T-helper 17 cell (primary cell): Measurements from ENCODE around the gene PDLIM5. TPM values are rescaled to one million over a fixed set of nuclear protein-coding genes. Genes with fewer than 3 reads are reported as not detected.

Source experiments
- ATAC-seq: fragments of 150-1000 bp; cut with Tn5 transposase; 2 replicates; pipeline ENCODE4 v1.10.0; 2021; ENCODE audit warnings: mild to moderate bottlenecking, moderate library complexity
- DNase-seq, 3 donors: peaks; one replicate each; pipeline versions ENCODE4 v3.0.0 to v3.0.0-alpha.2; 2020 to 2021
- H3K9me3 ChIP-seq: one replicate; pipeline ENCODE4 v1.7.0; 2013; ENCODE audit warnings: low read length, mild to moderate bottlenecking; ENCODE audit not compliant: control insufficient read depth, poor library complexity, severe bottlenecking
- H3K27ac Mint-ChIP-seq: one replicate; pipeline ENCODE4 v1.8.0; 2022; ENCODE audit warnings: mild to moderate bottlenecking, moderate library complexity, mixed read lengths
- H3K27me3 Mint-ChIP-seq: one replicate; pipeline ENCODE4 v1.8.0; 2022; ENCODE audit warnings: mixed read lengths
- H3K36me3 Mint-ChIP-seq: one replicate; pipeline ENCODE4 v1.8.0; 2022; ENCODE audit warnings: low read depth, mixed read lengths
- H3K4me1 Mint-ChIP-seq: one replicate; pipeline ENCODE4 v1.8.0; 2022; ENCODE audit warnings: mild to moderate bottlenecking, mixed read lengths
- H3K4me3 Mint-ChIP-seq: one replicate; pipeline ENCODE4 v1.8.0; 2022; ENCODE audit warnings: mild to moderate bottlenecking, moderate library complexity, mixed read lengths
- total RNA-seq, 4 donors: library from RNA in 2 of 4; stranded (reverse) in 2 of 4; gene quantifications; one replicate each; pipeline ENCODE4 v1.2.3 and lab custom pipeline; 2022 to 2026

Gene PDLIM5
- total RNA-seq, 2 donors from 2014 or later = 25.9 to 37.6 TPM

- no peaks in the 10 kb centered on the region for H3K9me3 ChIP-seq
- no peak overlapping the region for H3K27ac Mint-ChIP-seq
- ATAC-seq (no peak), DNase-seq (no peak)
- no peaks in the 10 kb centered on the region for H3K27me3 Mint-ChIP-seq
- H3K4me3 Mint-ChIP-seq = no peak overlapping the region
- no peaks in the 10 kb centered on the region for H3K36me3 Mint-ChIP-seq
- peaks cover 16% of the 10 kb centered on the region for H3K4me1 Mint-ChIP-seq
Measured at GRCh38 chr4:94519925-94520789, 68.4 kb downstream of the PDLIM5 start.

GRCh38 chr4:94523033-94523580 lies 71.4 kb downstream of the PDLIM5 start:
- no peak overlapping the region for H3K27ac Mint-ChIP-seq
- DNase-seq (no peak), ATAC-seq (no peak)
- peaks cover 4% of the 10 kb centered on the region for H3K36me3 Mint-ChIP-seq
- no peaks in the 10 kb centered on the region for H3K27me3 Mint-ChIP-seq
- peaks cover 20% of the 10 kb centered on the region for H3K4me1 Mint-ChIP-seq
- no peak overlapping the region for H3K4me3 Mint-ChIP-seq
- no peaks in the 10 kb centered on the region for H3K9me3 ChIP-seq

- DNase-seq (no peak), ATAC-seq (no peak)
- no peaks in the 10 kb centered on the region for H3K27me3 Mint-ChIP-seq
- peaks cover 21% of the 10 kb centered on the region for H3K4me1 Mint-ChIP-seq
- no peak overlapping the region for H3K4me3 Mint-ChIP-seq
- H3K36me3 Mint-ChIP-seq = peaks cover 4% of the 10 kb centered on the region
- no peaks in the 10 kb centered on the region for H3K9me3 ChIP-seq
- H3K27ac Mint-ChIP-seq = no peak overlapping the region
Measured at GRCh38 chr4:94523617-94524016, 71.9 kb downstream of the PDLIM5 start.

GRCh38 chr4:94525993-94526728 lies 74.4 kb downstream of the PDLIM5 start:
- DNase-seq (no peak), ATAC-seq (no peak)
- H3K9me3 ChIP-seq = no peaks in the 10 kb centered on the region
- Mint-ChIP-seq H3K36me3 (peaks cover 6% of the 10 kb centered on the region), H3K4me3 (no peak overlapping the region), H3K27ac (no peak overlapping the region), H3K4me1 (peaks cover 10% of the 10 kb centered on the region), H3K27me3 (no peaks in the 10 kb centered on the region)

GRCh38 chr4:94527556-94528233 lies 76.0 kb downstream of the PDLIM5 start:
- DNase-seq (no peak), ATAC-seq (no peak)
- H3K27ac Mint-ChIP-seq = no peak overlapping the region
- peaks cover 6% of the 10 kb centered on the region for H3K36me3 Mint-ChIP-seq
- no peak overlapping the region for H3K4me3 Mint-ChIP-seq
- no peaks in the 10 kb centered on the region for H3K27me3 Mint-ChIP-seq
- H3K9me3 ChIP-seq = no peaks in the 10 kb centered on the region
- peaks cover 9% of the 10 kb centered on the region for H3K4me1 Mint-ChIP-seq

- Mint-ChIP-seq H3K4me1 (peaks cover 11% of the 10 kb centered on the region), H3K36me3 (peaks cover 6% of the 10 kb centered on the region), H3K27me3 (no peaks in the 10 kb centered on the region), H3K4me3 (no peak overlapping the region), H3K27ac (no peak overlapping the region)
- ATAC-seq = no peak
- no peak for DNase-seq
- no peaks in the 10 kb centered on the region for H3K9me3 ChIP-seq
Measured at GRCh38 chr4:94528792-94529451, 77.2 kb downstream of the PDLIM5 start.

- no peak overlapping the region for H3K4me3 Mint-ChIP-seq
- no peaks in the 10 kb centered on the region for H3K9me3 ChIP-seq
- H3K36me3 Mint-ChIP-seq = peaks cover 6% of the 10 kb centered on the region
- H3K27me3 Mint-ChIP-seq = no peaks in the 10 kb centered on the region
- no peak for DNase-seq
- ATAC-seq = no peak
- H3K4me1 Mint-ChIP-seq = peaks cover 11% of the 10 kb centered on the region
- no peak overlapping the region for H3K27ac Mint-ChIP-seq
Measured at GRCh38 chr4:94530073-94530472, 78.3 kb downstream of the PDLIM5 start.

- Mint-ChIP-seq H3K27me3 (no peaks in the 10 kb centered on the region), H3K4me3 (no peak overlapping the region), H3K36me3 (peaks cover 9% of the 10 kb centered on the region), H3K4me1 (peaks cover 14% of the 10 kb centered on the region), H3K27ac (no peak overlapping the region)
- H3K9me3 ChIP-seq = no peaks in the 10 kb centered on the region
- ATAC-seq (no peak), DNase-seq (no peak)
Measured at GRCh38 chr4:94531991-94532789, 80.4 kb downstream of the PDLIM5 start.

GRCh38 chr4:94533405-94534223 lies 81.9 kb downstream of the PDLIM5 start:
- Mint-ChIP-seq H3K27me3 (no peaks in the 10 kb centered on the region), H3K36me3 (peaks cover 5% of the 10 kb centered on the region), H3K27ac (no peak overlapping the region)

GRCh38 chr4:94534401-94535312 lies 82.9 kb downstream of the PDLIM5 start:
- ATAC-seq (no peak), DNase-seq (no peak)
- peaks cover 5% of the 10 kb centered on the region for H3K36me3 Mint-ChIP-seq
- H3K27ac Mint-ChIP-seq = no peak overlapping the region
- no peaks in the 10 kb centered on the region for H3K27me3 Mint-ChIP-seq
- no peak overlapping the region for H3K4me3 Mint-ChIP-seq
- H3K9me3 ChIP-seq = no peaks in the 10 kb centered on the region
- peaks cover 10% of the 10 kb centered on the region for H3K4me1 Mint-ChIP-seq

More at GRCh38 chr4:94533405-94534223, 81.9 kb downstream of the PDLIM5 start:
- H3K9me3 ChIP-seq = no peaks in the 10 kb centered on the region
- DNase-seq (no peak), ATAC-seq (no peak)
- Mint-ChIP-seq H3K4me1 (peaks cover 11% of the 10 kb centered on the region), H3K4me3 (no peak overlapping the region)

GRCh38 chr4:94536049-94536448 lies 84.3 kb downstream of the PDLIM5 start:
- H3K36me3 Mint-ChIP-seq = peaks cover 4% of the 10 kb centered on the region
- ATAC-seq = no peak
- H3K27me3 Mint-ChIP-seq = no peaks in the 10 kb centered on the region
- H3K4me1 Mint-ChIP-seq = peaks cover 10% of the 10 kb centered on the region
- H3K27ac Mint-ChIP-seq = no peak overlapping the region
- no peak for DNase-seq
- no peaks in the 10 kb centered on the region for H3K9me3 ChIP-seq
- H3K4me3 Mint-ChIP-seq = no peak overlapping the region
